ENCODE measurements around the gene PPAN. TPM values are rescaled to one million over a fixed set of nuclear protein-coding genes. Genes with fewer than 3 reads are reported as not detected.

PPAN gene
- total and polyA plus RNA-seq, 12 donors, result 17.6 to 47.7 (median 20.8) TPM

DNA sequence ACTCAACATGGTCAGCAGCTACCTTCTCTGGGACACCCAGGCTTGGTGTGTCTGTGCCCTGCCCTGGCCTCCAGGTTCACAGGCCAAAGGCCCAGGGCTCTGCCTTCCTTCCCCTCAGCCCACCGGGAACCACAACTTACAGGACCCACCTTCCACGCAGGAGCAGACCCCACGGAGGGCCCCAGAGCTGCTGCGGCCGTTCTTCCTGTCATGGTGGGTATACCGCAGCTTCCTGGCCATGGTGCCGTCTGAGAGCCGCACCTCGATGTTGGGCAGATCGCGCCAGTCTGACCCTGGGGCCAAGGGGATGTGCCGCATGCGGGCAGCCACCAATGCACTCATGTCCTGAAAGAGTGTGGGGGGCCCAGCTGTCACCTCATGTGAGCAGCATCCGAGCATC is 30.8 kb downstream of the PPAN start:
- Histone ChIP-seq H3K27ac (no peak overlapping the region), H3K9me3 (no peaks in the 10 kb centered on the region), H3K36me3 (peaks cover 3 to 100% (median 84%) of the 10 kb centered on the region in 9 donors), H3K4me3 (no peak overlapping the region), H3K27me3 (no peaks in the 10 kb centered on the region), H3K4me1 (peaks cover 0 to 1% (median 0%) of the 10 kb centered on the region in 9 donors)
- no peak for DNase-seq
- TF ChIP-seq, protein P1, sequence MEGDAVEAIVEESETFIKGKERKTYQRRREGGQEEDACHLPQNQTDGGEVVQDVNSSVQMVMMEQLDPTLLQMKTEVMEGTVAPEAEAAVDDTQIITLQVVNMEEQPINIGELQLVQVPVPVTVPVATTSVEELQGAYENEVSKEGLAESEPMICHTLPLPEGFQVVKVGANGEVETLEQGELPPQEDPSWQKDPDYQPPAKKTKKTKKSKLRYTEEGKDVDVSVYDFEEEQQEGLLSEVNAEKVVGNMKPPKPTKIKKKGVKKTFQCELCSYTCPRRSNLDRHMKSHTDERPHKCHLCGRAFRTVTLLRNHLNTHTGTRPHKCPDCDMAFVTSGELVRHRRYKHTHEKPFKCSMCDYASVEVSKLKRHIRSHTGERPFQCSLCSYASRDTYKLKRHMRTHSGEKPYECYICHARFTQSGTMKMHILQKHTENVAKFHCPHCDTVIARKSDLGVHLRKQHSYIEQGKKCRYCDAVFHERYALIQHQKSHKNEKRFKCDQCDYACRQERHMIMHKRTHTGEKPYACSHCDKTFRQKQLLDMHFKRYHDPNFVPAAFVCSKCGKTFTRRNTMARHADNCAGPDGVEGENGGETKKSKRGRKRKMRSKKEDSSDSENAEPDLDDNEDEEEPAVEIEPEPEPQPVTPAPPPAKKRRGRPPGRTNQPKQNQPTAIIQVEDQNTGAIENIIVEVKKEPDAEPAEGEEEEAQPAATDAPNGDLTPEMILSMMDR (IDR thresholded peaks at IDR 0.05), result no peak
- 95 to 96% methylated on average over 14 of the region's 14 CpGs for WGBS, 2 donors
- no peak for ATAC-seq
- intact Hi-C loops (cut with DNase I), result no loop called here

DNA sequence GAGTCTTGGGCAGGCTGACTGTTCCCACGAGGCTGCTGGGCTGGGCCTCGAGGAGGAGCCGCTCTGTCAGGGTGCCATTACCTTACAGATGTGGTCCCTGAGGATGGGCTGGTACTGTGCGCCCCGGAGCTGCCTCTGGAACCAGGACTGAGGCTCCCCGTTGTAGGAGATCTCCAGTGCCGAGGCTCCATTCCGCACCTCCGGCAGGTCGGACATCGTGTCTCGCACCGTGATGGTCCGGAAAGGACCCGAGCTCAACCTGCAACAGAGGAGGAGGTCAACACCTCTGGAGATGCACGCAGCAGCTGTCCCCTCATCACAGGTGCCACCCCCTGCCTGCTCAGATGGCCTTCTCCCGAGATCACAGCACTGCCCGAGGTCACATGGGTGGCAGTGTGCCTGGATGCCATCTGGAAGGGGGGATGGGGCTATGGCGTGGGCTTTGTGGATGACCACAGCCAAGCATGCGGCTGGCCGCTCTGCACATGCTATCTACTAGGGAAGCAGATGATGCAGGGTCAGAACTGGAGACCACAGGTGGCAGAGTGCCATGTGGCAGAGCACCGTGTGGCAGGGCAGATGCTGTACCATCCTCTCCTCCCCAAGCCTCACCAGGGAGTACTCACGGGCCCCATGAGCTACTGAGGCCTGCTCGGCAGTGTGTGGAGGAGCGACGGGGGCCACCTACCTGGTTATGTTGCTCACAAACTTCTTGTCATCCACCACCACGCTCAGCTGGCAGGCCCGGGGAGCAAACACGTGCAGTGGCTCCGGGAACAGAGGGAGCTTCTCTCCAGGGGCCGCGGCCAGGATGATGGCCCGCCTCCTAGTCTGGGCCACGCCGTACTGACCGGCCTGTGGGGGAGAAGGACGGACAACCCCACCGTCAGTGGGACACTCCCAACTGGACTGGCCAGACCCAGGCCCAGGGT is 31.9 kb downstream of the PPAN start:
- intact Hi-C loops (cut with DNase I), result no loop called here
- Histone ChIP-seq H3K27me3 (no peaks in the 10 kb centered on the region), H3K27ac (no peak overlapping the region), H3K36me3 (peaks cover under 1 to 100% (median 82%) of the 10 kb centered on the region in 9 donors), H3K4me1 (no peaks in the 10 kb centered on the region), H3K9me3 (no peaks in the 10 kb centered on the region), H3K4me3 (no peak overlapping the region)
- 91 to 92% methylated on average over 38 of the region's 38 CpGs for WGBS, 2 donors
- DNase-seq (no peak), ATAC-seq (peak in 3 of 8 donors; percentile 8 to 23 (median 15))
- TF ChIP-seq, protein P1 (IDR thresholded peaks at IDR 0.05), result no peak

DNA sequence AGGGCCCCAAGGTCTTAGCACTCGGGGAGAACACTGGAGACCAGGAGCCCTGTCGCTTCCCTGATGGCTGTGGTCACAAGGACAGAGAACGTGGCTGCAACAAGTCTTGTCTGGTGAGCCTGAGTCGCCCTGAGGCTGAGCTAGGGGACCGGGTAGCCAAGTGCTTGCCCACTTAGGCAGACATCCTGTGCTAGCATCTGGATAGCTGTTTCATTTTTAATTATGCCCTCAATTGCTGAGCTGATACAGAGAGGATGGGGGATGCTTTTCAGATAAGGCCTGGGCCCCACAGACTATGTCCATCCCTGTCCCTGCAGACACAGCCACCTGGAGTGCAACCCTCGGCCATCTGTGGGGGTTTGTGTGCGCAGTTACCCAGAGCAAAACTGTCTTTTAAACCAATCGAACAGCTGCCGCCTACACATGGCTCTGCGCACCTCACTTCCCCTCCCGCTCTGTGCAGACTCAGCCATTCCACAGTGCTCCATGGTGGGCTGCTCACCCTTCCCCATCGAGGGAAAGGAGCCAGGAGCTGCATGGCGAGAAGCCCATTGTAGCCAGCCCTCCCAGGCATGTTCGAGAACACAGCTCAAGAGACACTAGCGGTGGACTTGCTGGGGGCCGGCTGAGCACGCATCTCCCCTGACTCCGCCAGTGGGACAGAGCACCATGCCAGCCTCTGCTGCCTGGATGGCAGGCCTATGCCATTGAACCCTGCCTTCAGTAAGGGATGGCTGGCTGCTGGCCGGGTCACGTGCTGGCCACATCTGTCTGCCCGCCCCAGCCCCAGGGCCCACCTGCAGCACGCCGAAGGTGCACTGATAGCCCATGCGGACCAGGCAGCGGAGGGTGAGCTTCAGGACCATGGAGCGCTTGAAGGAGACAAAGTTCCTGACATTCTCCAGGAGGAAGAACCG is 33.0 kb downstream of the PPAN start:
- TF ChIP-seq, protein P1 (IDR thresholded peaks at IDR 0.05), result no peak
- no peak for DNase-seq
- no peaks in the 10 kb centered on the region for H3K27me3 ChIP-seq
- 93 to 94% methylated on average over 27 of the region's 27 CpGs for WGBS, 2 donors
- H3K36me3 ChIP-seq, result peaks cover 0 to 100% (median 80%) of the 10 kb centered on the region in 9 donors
- intact Hi-C loops (cut with DNase I), result no loop called here
- no peak overlapping the region for H3K4me3 ChIP-seq
- no peaks in the 10 kb centered on the region for H3K9me3 ChIP-seq
- peaks cover 0 to 4% (median 0%) of the 10 kb centered on the region in 9 donors for H3K4me1 ChIP-seq
- ATAC-seq, result no peak
- no peak overlapping the region for H3K27ac ChIP-seq

DNA sequence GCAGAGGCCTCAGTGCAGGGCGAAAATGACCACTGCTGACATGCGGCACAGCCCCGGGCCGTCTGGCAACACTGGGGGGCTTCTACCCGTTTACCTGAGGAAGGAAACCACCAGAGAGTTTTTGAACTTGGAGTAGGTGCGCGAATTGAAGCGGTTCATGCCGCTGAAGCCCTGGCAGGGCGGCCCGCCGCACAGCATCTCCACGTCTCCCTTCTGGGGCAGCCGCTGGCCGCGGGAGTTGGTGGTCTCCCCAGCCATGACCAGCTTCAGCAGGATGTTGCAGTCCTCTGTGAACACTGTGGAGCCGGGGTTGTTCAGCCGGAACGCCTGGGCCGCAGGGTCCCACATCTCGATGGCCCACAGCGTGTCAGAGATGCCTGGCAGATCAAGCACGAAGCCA is 33.8 kb downstream of the PPAN start:
- intact Hi-C loops (cut with DNase I), result no loop called here
- Histone ChIP-seq H3K4me1 (peaks cover 0 to 4% (median 0%) of the 10 kb centered on the region in 9 donors), H3K9me3 (no peaks in the 10 kb centered on the region), H3K27me3 (no peaks in the 10 kb centered on the region), H3K27ac (no peak overlapping the region), H3K36me3 (peaks cover 0 to 100% (median 83%) of the 10 kb centered on the region in 9 donors), H3K4me3 (no peak overlapping the region)
- DNase-seq, result no peak
- TF ChIP-seq, protein P1 (IDR thresholded peaks at IDR 0.05), result no peak
- 96% methylated on average over 23 of the region's 23 CpGs for WGBS, 2 donors
- no peak for ATAC-seq
